Activated T-helper 9 cell treated with anti-CD3 and anti-CD28 coated beads, Interleukin-2, amount 50 U/mL, for 16 hours (primary cell): ENCODE data around the gene ZRANB1.

ENCODE experiments used
- DNase-seq: peaks from one replicate; pipeline ENCODE4 v3.0.0-alpha.2; 2020; ENCODE audit warnings: low read depth

The ZRANB1 gene

DNA sequence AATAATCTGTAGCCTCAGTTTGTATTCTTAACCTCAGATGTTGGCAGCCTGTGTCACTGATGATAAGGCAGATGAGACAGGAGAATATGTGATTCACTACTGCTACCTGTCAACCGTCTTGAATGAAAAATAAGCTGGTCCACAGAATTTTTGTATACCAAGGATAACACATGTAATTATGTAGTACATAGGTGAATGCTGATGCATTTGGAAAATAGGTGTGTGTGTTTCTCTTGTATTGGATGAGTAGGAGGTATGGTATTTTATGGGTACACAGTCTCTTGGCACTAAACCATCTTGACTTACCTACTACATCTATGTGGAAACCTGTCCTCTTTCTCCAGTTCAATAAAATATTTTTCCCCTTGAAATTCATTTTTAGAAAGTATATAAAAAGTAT is 20.7 kb upstream of the ZRANB1 start:
- DNase-seq: no peak

DNA sequence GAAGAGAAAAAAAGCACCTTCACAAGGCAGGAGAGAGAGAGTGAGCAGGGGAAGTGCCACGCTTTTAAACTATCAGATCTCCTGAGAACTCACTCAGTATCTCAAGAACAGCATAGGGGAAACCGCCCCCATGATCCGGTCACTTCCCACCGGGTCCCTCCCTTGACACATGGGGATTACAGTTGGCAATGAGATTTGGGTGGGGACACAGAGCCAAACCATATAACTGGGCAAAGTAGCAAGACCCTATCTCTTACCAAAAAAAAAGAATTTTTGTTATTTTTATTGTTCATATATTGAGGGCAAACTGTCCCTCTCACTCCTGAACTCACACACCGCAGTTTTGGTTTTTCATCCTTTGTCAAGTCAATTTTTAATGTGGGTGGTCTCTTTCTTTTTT is 18.2 kb upstream of the ZRANB1 start:
- no peak for DNase-seq

DNA sequence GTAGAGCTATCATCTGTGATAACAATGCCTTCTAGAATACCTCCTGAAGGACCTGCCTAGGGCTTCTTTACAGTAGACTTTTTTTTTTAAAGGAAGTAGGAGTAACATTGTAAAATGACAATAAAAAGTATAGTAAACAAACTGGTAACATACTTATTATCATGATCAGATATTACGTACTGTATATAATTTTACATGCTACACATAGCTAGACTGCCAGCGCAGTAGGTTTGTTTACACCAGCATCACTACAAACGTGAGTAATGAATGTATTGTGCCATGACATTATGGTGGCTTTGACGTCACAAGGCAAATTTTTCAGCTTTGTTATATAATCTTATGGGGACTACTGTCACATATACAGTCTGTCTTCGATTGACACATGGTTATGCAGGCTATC is 15.4 kb upstream of the ZRANB1 start:
- DNase-seq: no peak

DNA sequence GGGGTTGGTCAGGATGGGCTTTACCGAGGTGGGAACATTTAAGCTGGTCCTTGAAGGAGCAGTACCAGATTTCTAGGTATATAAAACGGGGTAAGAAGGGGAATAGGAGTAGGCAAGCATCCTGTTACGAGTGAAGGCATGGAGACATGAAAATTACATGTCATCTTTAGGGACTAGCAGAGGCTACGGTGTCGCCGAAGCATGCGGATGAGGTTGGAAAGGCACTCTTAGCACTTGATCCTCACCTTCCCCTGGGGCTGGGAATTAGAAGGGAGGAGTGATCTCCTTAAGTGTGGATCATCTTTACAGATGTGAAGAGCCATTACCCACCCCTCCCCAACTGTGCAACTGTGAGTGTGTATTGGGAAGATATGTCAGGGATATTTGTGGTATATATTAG is 13.8 kb upstream of the ZRANB1 start:
- DNase-seq: no peak

DNA sequence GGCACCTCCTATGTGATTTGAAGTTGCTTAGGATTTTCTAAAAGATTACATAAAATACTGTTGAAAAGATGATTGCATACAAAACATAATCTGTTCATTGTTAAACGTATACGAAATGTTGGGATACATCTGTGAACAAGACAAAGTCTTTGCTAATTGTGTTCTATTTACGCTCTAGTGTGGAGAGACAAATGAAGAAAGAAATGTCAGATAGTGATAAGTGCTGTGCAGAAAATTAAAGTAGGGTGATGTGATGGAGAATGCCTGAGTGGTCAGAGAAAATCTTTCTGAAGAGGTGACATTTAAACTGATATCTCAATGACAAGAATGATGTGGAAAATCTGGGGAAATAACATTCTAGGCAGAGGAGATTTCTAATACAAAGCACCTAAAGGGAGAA is 13.4 kb upstream of the ZRANB1 start:
- no peak for DNase-seq

DNA sequence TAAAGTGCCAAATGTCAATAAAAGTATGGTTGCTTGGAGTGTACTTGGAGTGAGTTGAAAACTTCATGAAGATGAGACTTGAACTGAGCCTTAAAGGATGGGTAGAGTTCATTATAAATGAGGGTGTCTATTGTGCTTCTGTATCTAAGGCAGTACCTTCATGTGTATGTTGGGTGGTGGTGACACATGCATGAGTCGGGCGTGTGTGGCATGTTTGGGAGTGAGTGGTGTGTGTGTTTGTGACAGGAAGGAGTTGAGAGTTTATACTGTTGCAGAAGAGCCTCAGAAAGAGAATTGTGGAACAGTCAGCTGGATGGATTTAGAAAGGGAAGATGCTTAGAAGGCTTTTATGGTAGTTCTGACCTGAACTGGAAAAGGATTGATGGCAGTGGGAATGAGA is 6.0 kb upstream of the ZRANB1 start:
- no peak for DNase-seq

DNA sequence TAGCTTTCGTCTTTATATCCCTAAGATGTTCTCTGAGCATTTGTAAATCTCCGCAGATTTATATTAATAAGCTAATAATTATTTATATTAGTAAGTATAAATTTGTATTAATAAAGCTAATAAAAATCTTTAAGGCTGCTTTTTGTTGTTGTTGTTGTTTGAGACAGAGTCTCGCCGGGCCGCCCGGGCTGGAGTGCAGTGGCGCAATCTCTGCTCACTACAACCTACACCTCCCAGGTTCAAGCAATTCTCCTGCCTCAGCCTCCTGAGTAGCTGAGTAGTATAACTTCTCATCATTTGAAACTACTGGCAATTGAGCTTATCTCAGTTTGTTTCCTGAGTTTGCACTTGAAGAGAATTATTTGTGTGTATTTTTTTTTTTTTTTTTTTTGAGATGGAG is 5.1 kb upstream of the ZRANB1 start:
- no peak for DNase-seq

DNA sequence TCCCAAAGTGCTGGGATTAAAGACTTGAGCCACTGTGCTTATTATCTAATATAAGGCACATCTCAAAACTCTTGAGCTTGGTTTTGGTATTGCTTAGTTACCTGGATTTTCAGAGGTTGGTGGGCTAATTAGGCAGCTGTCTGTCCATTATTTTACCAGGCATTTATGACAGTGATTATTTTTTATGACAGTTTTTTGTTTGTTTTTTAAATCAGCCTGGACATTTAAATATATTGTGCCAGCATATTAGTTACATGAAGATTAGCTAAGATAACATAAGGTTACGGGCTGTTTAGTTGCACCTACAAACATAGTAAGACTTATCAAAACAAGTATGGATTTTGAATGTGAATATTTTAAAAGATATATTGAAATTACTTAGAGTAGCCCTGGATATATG is 2.6 kb upstream of the ZRANB1 start:
- no peak for DNase-seq

DNA sequence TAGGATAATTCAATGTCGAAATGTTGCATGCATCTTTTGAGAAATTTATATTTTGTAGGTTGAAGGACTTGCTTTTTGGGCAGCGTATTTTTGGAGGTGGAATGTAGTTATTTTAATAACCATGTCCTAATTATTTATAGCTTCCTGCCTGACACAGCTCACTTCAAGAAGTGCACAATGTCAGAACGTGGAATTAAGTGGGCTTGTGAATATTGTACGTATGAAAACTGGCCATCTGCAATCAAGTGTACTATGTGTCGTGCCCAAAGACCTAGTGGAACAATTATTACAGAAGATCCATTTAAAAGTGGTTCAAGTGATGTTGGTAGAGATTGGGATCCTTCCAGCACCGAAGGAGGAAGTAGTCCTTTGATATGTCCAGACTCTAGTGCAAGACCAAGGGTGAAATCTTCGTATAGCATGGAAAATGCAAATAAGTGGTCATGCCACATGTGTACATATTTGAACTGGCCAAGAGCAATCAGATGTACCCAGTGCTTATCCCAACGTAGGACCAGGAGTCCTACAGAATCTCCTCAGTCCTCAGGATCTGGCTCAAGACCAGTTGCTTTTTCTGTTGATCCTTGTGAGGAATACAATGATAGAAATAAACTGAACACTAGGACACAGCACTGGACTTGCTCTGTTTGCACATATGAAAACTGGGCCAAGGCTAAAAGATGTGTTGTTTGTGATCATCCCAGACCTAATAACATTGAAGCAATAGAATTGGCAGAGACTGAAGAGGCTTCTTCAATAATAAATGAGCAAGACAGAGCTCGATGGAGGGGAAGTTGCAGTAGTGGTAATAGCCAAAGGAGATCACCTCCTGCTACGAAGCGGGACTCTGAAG is 620 bp downstream of the ZRANB1 start:
- no peak for DNase-seq

DNA sequence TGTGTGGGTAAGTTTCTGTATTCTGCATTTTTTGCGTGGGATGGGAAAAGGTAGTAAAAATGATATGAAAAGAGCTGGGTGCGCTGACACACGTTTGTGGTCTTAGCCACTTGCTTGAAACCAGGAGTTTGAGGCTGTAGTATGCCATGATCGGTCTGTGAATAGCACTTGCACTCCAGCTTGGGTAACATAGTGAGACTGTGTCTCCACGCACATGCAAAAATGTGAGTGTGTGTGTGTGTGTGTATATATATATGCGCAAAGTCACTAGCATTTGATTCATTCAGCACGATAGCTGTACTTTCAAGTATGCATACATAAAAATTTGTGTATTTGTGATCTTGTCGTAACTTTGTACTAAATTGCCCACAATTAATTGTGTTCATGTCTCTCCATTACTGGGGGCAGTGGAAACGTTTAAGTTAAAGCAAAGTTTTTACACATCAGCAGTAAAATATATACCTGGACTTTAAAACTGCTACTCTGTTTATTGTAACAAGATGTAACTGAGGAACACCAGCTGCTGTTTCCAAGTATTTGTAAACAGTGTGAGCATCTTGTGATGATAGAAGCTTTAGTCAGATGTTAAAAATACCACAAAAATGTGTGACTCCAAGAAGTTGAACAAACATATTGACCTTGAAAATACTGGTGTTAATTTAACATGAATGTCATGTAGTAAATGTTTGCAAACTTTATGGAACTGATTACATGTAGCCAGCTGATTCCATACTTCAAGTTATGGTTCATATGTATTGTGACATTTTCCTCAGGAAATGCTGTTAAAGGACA is 1.6 kb downstream of the ZRANB1 start:
- no peak for DNase-seq

DNA sequence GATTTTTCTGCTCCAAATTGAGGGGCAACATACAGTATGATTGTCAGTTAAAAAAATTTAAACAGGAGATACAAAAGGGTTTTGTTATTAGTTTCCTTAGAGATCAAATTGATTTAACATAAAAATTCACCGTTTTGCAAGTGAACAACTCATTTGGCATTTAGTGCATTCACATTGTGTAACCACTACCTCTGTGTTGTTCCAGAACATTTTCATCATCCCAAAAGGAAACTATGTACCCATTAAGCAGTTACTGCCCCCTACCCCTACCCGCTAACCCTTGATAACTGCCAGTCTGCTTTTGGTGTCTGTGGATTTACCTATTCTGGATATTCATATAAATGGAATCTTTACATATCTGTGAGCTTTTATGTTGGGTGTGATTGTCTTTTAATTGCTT is 3.1 kb downstream of the ZRANB1 start:
- no peak for DNase-seq

DNA sequence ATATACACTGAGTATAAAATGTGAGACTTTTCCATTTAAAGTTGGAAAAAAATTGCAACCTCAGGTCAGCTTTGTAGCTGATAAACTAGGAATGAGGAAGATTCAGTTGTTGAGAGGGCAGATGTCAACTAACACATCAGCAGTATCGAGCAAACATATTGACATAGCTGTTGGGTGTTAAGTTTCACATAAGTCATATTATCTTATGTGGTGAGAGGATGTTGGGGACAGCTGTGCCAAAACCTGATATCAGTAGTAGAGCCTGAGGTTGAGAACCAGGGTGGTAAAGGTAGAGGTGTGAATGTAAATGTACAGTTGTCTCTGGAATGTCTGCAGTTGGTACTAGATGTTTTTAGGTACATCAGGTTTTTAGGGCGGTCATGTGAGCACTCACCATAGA is 5.0 kb downstream of the ZRANB1 start:
- DNase-seq: no peak

DNA sequence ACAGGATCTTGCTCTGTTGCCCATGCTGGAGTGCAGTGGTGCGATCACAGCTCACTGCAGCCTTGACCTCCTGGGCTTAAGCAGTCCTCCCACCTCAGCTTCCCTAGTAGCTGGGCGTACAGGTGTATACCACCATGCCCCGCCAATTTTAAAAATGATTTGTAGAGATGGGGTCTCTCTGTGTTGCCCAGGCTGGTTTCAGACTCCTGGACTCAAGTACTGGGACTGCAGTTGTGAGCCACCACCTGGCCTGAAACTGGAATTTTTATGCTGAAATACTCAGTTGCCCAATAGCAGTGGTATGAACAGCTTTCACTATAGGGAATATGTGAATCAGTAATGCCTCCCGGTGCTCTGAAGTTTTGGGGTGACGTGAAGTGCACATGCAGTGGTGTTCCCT is 7.6 kb downstream of the ZRANB1 start:
- no peak for DNase-seq

DNA sequence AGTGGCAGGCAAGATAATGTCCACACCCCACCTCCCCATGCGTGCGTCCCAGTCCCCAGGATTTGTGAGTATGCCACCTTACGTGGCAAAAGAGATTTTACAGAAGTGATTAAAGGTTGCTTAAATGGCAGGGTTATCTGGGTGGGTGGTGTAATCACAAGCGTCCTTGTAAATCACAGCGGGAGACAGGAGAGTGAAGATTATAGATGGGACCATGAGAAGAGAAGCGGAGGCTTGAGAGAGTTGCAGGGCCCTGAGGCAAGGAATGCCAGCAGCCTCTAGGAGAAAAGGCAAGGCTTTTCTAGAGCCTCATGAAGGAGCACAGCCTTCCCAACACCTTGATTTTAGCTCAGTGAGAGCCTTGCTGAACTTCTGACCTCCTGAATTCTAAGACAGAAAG is 10.2 kb downstream of the ZRANB1 start:
- no peak for DNase-seq

DNA sequence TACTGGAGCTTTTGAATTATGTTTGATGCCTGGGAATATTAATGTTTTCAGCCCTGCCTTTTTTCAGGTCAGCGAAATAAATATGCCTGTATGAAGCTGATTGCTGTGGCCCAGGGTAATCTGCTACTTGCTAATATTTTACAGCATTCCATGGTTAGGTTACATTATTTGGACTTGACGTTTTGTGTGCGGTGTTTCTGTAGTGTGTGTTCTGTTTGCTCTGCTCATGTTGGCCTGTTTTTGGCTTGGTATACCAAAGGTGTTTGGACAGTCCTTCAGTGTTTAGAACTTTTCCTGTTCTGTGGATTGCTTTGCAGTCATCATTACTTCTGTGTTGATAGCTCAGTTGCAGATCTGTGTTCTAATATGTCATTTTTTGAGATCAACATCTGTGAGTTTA is 11.5 kb downstream of the ZRANB1 start:
- no peak for DNase-seq

DNA sequence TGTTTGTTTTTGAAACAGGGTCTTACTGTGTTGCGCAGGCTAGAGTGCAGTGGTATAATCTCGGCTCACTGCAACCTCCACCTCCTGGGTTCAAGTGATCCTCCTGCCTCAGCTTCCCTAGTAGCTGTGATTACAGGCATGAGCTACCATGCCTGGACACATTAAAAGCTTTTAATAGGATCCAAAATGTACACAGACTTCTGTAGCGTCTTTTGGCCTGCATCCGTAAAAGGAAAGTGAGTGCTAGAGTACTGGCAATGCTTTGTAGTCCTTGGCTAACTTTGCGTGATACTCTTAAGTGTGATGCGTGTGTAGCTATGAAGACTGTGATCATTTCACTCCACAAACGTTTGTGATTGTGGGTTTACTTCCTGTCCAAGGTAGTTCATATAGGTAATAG is 13.3 kb downstream of the ZRANB1 start:
- no peak for DNase-seq

DNA sequence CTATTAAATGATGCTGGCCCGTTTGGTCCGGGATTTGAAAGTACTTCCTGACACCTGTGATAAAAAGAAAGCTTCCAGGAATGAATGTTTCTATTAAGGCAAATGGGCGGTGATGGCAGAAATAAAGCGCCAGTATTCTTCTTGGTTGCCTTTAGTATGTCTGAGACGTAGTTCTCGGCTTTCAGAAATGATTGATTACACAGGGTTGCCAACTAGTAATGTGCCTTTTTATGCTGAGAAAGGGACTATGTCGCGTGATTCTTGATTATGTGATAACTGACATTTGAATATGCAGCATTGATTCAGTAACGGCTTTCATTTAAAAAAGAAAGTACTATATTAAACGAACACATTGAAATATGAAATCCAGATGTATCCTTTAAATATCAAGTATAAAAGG is 13.9 kb downstream of the ZRANB1 start:
- no peak for DNase-seq

DNA sequence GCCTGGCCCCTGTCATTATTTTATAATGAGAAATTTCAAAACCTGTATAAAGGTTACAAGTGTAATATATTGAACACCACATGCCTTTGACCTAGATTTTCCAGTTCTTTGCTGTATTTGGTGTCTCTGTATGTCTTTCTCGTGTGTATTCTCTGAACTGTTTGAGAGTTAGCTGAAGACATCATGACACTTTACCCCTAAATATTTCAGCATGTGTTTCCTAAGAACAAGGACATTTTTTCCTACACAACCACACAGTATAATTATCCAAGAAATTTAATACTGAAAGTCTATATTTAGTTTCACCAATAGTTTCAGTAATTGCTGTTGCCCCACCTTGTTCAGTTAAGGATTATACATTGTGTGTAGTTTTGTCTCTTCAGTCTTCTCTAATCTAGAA is 14.8 kb downstream of the ZRANB1 start:
- DNase-seq: no peak

DNA sequence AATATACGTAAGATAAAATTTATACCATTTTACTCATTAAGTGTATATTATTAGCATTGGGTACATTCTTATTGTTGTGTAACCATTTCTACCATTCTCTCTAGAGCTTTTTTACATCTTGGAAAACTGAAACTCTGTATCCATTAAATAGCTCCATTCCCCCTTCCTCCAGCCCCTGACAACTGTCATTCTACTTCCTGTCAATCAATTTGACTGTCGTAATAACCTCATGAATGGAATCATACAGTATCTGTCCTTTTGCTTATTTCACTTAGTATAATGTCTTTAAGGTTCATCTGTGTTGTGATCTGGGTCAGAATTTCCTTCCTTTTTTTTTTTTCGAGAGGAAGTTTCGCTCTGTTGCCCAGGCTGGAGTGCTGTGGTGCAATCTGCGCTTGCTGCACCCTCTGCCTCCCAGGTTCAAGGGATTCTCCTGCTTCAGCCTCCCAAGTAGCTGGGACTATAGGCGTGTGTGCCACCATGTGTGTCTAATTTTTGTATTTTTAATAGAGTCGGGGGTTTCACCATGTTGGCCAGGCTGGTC is 15.6 kb downstream of the ZRANB1 start:
- no peak for DNase-seq

DNA sequence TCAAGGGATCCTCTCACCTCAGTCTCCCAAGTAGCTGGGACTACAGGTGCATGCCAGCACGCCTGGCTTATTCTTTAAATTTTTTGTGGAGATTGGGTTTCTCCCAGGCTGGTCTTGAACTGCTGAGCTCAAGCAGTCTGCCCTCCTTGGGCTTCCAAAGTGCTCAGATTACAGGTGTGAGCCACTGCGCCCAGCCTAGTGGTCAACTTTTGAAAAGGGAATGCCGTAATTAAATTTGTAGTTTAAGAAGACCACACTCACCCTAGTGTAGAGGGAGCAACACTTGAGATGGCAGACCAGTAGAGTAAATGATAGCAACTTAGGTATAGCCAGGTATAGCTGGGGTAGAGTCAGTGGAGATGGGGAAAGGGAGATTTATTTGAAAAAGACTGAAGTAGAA is 17.6 kb downstream of the ZRANB1 start:
- no peak for DNase-seq

DNA sequence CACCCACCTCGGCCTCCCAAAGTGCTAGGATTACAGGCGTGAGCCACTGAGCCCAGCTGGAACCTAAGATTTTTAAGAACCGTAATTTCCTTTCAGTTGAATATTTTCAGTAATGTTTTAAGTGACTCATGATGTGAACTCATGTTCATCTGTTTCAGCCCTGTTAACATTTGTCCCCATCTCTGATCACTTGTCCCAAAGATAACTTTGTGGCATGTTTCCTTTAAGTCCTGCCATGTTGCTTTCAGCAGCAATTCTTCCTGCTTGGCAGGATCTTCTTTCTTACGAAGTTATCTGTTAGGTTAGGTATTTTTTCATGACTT is 19.3 kb downstream of the ZRANB1 start:
- DNase-seq: no peak

DNA sequence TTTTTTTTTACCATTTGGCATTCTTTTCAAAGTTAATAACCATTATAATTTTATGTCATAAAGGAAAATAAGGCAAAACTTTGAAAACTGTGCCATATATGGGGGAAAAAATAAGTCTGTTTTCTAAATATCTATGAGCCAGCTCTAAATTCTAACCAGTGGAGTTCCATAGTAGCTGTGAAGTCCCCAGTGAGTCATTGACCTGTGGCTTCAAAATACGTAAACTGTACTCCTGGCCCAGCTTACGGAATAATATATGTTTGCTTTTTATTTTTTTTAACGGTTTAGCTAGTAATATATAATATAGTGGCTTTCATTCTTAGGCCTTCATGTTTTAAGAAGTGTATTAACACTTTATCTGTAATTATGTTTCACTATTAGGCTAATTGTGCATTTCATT is 20.5 kb downstream of the ZRANB1 start:
- no peak for DNase-seq

DNA sequence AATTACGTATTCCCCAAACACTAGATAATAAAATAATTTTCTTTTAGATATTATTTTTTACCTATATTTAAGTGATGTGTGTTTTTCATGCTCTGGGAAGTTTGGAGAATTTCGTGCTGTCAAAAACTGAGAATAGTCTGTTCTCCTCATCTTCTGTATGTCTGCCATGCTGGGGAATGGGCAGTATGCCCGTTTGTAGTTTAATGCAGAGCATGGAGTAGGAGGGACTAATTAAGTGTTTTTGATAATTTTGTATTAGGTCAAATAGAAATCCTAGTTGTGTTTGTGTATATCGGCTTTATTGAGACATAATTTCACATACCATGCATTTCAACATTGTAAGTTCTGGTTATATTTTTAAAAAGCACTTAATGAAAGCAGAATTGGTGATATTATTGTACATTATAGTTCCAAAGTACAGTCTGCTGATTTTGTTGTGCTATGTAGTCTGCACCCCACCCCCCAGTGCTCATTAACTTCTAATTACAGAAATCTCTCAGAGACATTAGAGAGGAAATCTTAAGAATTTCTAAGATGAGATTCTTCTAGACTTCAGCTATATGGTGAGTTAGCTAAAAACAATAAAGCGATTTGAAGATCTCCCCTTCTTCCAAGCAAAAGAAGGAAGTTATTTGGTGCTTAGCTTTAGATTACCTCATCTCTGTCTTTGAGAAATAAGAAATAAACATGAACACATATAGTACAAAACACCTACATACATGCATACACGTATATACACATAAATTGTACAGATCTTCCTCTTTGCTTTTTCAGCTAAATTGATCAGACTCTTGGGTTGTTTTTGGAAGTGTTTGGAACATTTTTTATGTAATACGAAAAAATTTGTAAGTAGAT is 22.2 kb downstream of the ZRANB1 start:
- DNase-seq: no peak
